GM21390 (cell line): ENCODE measurements around the gene SECTM1.

Experiments used
- ATAC-seq: cut with Tn5 transposase; IDR thresholded peaks from one replicate; pipeline ENCODE4 v1.9.1; 2021; ENCODE audit not compliant: unreplicated experiment

The SECTM1 gene

DNA sequence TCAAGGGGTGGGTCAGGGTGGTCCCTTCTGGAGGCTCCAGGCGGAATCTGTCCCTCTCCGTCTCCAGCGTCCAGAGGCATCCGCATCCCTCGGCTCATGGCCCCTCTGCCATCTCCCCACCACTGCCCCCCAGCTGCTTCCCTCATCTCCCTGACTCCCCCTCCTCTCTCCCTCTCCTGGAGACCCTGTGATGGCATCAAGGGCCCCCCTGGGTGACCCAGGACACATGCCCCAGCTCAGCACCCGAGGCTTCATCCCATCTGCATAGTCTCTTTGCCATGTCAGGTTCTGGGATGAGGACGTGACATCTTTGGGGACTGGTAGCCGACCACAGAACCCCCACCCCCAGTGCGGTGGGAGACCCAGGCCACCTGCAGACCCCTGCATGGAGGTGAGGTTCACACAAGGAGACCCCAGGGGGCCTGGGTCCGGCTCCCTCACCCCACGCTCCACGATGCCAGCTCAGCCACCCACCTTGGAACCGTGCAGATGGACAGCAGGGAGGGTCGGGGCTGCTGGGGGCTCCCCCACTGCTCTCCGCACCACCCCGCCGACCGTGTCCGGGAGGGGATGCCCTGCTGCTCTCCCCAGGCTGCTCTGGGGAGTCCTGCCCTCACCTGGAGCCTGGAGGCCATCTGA lies 3.8 kb downstream of the SECTM1 start:
- ATAC-seq = no peak

- no peak for ATAC-seq
Measured at GRCh38 chr17:82328994-82329507, 4.5 kb downstream of the SECTM1 start.

- no peak for ATAC-seq
Measured at GRCh38 chr17:82328141-82328993, 5.2 kb downstream of the SECTM1 start.

DNA sequence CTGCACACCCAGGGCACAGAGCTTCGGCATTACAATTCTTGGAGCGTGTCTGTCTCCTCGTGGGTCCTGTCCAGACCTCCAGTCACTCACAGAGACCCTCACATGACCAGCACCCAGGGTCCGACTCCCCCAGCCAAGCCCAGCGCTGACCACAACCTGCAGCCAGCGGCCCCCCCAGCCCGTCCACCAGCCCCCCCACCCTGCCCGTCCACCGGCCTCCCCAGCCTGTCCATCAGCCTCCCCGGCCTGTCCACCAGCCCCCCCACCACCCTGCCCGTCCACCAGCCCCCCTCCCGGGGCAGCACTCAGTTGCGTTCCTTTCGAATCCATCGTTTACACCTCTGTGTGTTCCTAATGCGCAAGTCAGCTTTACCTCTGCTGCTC lies 5.8 kb downstream of the SECTM1 start:
- no peak for ATAC-seq

DNA sequence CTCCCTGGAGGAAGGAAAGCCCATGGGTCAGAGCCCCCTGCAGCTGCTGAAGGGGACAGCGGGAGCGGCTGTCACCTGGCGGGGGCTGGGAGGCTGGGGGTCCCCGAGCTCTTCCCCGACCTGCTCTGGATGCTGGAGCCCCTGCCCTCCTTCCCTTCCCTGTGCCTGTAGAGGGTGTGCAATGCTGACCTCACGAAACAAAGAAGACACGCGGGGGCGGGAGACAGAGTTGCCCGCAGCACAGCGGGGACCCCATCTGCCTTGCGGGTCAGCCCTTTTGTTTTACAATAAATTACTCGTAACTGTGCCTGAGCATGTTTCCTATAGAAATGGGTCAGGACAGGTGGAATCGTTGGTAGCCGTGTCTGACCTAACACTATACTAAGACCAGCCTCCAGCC lies 6.3 kb downstream of the SECTM1 start:
- no peak for ATAC-seq

- ATAC-seq = no peak
Measured at GRCh38 chr17:82325286-82326180, 8.0 kb downstream of the SECTM1 start.

DNA sequence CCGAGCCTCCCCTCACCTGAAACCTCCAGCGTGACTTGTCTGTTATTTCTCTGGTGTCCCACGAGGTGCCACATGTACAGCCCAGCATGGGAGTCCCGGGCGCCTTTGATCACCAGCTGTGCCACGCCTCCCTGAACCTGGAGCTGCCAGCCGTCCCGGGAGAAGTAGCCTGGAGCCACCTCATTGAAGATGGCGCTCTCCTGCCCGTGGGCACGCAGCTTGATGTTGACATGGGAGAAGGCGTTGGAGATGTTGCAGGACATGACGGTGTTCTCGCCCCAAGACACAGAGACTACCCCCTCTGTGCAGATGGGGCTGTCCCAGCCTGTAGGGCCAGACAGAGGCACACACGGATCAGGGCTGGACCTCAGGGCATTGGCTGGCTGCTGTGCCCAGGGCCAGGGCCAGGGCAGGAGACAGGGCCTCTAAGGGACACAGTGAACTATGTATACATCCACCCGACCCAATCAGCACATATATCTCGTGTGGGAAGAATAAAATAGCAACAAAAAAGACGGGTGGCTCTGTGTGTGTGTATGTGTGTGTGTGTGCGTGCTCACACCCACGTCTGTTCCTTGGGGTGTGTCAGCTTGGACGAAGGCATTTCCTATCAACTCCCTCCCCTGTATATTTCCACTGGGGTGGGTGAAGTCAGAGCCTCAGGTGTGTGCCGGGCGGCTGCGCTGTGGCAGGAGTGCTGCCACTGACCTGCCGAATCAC lies 8.8 kb downstream of the SECTM1 start:
- ATAC-seq = no peak

- no peak for ATAC-seq
Measured at GRCh38 chr17:82323514-82324234, 9.9 kb downstream of the SECTM1 start.

GRCh38 chr17:82322526-82323453 lies 10.8 kb downstream of the SECTM1 start:
- no peak for ATAC-seq

GRCh38 chr17:82321947-82322466 lies 11.6 kb downstream of the SECTM1 start:
- no peak for ATAC-seq

DNA sequence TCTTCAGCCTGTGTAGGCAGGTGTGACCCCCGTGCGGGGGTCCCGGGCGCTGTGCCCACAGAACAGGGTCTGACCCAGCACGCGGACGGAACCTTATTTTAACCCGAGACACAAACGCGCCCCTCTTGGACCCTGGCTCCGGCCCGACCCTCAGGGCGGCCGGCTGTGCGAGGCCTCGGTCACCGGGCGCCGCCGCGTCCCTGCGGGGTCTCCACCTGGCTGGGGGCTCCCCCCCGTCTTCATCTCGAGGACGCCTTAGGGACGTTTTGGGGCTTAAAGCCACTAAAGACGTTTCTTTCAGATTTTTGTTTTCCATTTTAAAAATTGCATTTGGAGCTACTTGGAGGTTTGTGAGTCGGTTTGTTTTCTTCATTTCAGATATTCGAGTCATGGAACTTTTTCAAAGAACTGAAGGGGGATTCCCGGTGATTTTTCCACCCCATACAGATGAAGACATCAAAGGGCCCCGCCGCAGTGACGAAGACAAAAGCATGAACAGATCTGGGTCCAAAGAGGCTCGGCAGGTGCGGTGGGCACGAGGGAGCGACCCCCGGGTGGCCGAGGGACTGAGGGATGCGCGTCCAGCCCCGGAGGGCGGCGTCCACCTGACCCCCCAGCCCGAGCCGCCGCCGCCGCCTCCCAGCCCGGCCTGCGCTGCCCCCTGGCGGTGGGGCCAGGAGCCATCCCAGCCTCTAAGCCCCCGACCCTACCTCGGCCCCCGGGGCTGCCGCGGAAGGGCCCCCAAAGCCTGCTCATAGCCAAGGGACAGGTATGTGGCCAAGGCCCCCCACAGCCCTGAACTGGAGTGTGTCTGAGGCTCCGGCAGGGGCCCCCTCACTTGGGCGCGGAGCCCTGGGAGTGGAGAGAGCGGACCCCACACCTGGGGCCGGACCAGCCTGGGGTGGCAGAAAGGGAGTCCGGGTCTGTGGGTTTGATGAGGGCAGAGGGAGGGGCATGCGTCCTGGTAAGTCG lies 12.3 kb downstream of the SECTM1 start:
- no peak for ATAC-seq

GRCh38 chr17:82320140-82320840 lies 13.3 kb downstream of the SECTM1 start:
- no peak for ATAC-seq

DNA sequence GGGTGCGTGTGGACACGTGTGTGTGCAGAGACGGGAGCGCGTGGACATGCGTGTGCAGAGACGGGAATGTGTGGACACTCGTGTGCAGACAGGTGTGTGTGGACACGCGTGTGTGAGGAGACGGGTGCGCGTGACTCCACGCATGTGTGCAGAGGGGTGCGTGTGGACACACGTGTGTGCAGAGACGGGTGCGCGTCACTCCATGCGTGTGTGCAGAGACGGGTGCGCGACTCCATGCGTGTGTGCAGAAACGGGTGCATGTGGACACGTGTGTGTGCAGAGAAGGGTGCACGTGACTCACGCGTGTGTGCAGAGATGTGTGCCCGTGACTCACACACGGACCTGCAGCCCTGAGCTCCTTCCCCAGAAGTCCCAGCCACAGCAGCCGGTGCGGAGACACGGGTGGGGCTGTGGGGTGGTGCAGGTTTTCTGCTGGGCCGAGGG lies 13.9 kb downstream of the SECTM1 start:
- ATAC-seq = no peak

DNA sequence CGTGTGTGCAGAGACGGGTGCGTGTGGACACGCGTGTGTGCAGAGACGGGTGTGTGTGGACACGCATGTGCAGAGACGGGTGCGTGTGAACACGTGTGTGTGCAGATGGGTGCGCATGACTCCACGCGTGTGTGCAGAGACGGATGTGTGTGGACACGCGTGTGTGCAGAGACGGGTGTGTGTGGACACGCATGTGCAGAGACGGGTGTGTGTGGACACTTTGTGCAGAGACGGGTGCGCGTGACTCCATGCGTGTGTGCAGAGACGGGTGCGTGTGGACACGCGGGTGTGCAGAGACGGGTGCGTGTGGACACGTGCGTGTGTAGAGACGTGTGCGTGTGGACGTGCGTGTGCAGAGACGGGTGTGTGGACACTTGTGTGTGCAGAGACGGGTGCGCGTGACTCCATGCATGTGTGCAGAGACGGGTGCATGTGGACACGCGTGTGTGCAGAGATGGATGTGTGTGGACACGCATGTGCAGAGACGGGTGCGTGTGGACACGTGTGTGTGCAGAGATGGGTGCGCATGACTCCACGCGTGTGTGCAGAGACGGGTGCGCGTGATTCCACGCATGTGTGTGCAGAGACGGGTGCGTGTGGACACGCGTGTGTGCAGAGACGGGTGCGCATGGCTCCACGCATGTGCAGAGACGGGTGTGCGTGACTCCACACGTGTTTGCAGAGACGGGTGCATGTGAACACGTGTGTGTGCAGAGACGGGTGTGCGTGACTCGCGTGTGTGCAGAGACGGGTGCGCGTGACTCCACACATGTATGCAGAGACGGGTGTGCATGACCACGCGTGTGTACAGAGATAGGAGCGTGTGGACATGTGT lies 14.6 kb downstream of the SECTM1 start:
- no peak for ATAC-seq

DNA sequence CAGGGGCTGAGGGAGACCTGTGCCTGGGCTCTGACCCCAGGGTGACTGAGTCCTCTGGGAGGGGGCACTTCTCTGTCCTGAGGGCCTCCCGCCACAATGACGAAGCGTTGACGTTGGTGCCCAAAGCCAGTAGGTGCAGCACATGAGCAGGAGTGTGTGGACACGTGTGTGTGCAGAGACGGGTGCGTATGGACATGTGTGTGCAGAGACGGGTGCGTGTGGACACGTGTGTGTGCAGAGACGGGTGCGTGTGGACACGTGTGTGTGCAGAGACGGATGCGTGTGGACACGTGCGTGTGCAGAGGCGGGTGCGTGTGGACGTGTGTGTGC lies 15.4 kb downstream of the SECTM1 start:
- ATAC-seq = no peak
